Cardiac muscle cell (in vitro differentiated cells and primary cell): ENCODE data around the gene BATF2. TPM values are rescaled to one million over a fixed set of nuclear protein-coding genes. Genes with fewer than 3 reads are reported as not detected.
A peak's percentile ranks its signal among the peaks of the same experiment; 100 is the strongest.

ENCODE experiments used
- DNase-seq, 2 donors: peaks; one replicate each; pipeline versions ENCODE4 v3.0.0 to v3.0.0-alpha.2; 2010 to 2017; ENCODE audit warnings: low read depth in 1 of 2, low spot score in 1 of 2
- H3K27ac ChIP-seq: fragments of 200-600 bp; sonication (generic); 2 replicates; pipeline ENCODE4 v1.5.1; 2016
- H3K27me3 ChIP-seq: fragments of 200-600 bp; sonication (generic); 2 replicates; pipeline ENCODE4 v1.6.0; 2016; ENCODE audit warnings: control low read depth
- H3K36me3 ChIP-seq: fragments of 200-600 bp; sonication (generic); 2 replicates; pipeline ENCODE4 v1.5.1; 2016; ENCODE audit warnings: control low read depth
- H3K4me1 ChIP-seq: fragments of 200-600 bp; sonication (generic); 2 replicates; pipeline ENCODE4 v1.8.1; 2017; ENCODE audit warnings: low read depth, mild to moderate bottlenecking, mixed run types
- H3K4me3 ChIP-seq: fragments of 200-600 bp; sonication (generic); 2 replicates; pipeline ENCODE4 v1.5.1; 2016; ENCODE audit warnings: mild to moderate bottlenecking
- H3K9me3 ChIP-seq: fragments of 200-600 bp; sonication (generic); 2 replicates; pipeline ENCODE4 v1.5.1; 2017; ENCODE audit warnings: low read depth, mild to moderate bottlenecking, control low read depth
- CTCF ChIP-seq: IDR thresholded peaks from 2 replicates; pipeline ENCODE4 v1.5.1; 2012; ENCODE audit warnings: low read depth, mild to moderate bottlenecking, low read length
- polyA plus RNA-seq: library from polyadenylated mRNA; unstranded; fragments of >200 nt; fragmentation: Nextera tagmentation; extraction: Ambion mirVana; gene quantifications from 2 replicates; pipeline ENCODE4 v1.2.1, GENCODE V29; 2016
- total RNA-seq: library from RNA; depleted of rRNA; stranded (reverse); fragments of >200 nt; gene quantifications from 2 replicates; pipeline ENCODE4 v1.2.3, GENCODE V29; 2016

Gene BATF2
- total and polyA plus RNA-seq, 2 experiments from 2014 or later: 0.21 TPM; not detected in 1

DNA sequence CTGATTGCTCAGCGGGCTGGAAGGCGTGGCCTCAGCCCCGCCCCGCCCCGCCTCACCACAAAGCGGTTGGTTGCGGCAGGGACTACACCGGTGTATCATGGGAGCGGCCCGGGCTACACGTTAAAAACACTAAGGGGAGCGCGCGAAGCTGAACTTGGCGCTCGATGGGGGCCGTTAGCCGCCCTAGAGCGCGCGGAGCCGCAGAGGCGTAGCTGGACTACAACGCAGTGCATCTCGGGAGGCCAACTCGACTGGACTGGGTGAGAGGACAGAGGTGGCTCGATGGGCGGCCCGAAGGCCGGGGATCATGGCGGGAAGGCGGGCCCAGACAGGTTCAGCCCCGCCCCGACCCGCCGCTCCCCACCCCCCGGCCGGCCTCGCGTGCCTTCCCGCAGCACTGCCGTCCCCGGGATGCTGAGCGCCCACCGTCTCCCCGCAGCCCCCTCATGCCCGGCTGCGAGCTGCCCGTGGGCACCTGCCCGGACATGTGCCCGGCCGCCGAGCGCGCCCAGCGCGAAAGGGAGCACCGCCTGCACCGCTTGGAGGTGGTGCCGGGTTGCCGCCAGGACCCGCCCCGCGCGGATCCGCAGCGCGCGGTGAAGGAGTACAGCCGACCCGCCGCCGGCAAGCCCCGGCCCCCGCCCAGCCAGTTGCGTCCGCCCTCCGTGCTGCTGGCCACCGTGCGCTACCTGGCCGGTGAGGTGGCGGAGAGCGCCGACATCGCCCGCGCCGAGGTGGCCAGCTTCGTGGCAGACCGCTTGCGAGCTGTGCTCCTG lies 44.3 kb upstream of the BATF2 start, which contains the start of gene SAC3D1:
TSS of gene SAC3D1 (plus strand) at position 364 of the 776 bp plus-strand sequence. CDS start at position 447, 83 bp downstream.
- Histone ChIP-seq H3K27me3 (no peaks in the 10 kb centered on the region), H3K9me3 (no peaks in the 10 kb centered on the region), H3K4me3 (peak within 1 kb of the TSS; percentile 58), H3K4me1 (peaks cover 4% of the 10 kb centered on the region), H3K36me3 (peaks cover 12% of the 10 kb centered on the region), H3K27ac (peak within 1 kb of the TSS; percentile 80)
- peak; percentile 95 to 96 for DNase-seq
- TF ChIP-seq CTCF: no peak

DNA sequence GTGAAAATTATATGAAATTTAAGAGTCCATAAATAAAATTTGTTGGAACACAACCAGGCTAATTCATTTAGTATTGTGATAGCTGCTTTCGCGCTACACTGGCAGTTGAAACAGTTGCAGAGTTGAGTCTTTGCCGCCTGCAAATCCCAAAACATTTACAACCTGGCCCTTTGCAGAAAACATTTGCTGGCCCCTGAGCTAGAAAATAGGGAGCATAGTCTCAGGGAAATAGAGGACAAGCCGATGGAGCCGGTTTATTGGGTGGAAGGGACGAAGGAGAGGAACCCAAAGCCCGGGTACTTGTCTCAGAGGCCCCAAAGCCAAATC lies 43.7 kb upstream of the BATF2 start:
- TF ChIP-seq CTCF: no peak
- no peak for DNase-seq
- Histone ChIP-seq H3K27ac (peak overlapping the region; percentile 80), H3K9me3 (no peaks in the 10 kb centered on the region), H3K36me3 (peaks cover 14% of the 10 kb centered on the region), H3K27me3 (no peaks in the 10 kb centered on the region), H3K4me3 (peak overlapping the region; percentile 58), H3K4me1 (peaks cover 4% of the 10 kb centered on the region)

DNA sequence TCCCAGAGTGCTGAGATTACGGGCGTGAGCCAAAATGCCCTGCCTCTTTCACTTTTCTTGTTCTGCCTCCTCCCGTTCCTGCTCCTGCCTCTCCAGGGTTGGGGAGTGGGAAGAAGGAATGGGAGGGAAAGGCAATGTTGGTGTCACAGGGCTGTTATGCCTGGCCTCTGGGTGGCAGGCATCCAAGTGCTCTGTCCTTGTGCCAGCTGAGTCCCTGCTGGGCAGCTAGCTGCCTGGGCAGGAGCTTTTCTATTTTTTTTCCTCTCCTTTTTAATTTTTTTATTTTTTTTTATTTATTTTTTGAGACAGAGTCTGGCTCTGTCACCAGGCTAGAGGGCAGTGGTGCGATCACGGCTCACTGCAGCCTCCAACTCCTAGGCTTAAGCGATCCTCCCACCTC lies 40.2 kb upstream of the BATF2 start:
- Histone ChIP-seq H3K4me1 (peaks cover 4% of the 10 kb centered on the region), H3K27me3 (no peaks in the 10 kb centered on the region), H3K9me3 (no peaks in the 10 kb centered on the region), H3K27ac (no peak overlapping the region), H3K4me3 (no peak overlapping the region), H3K36me3 (peaks cover 23% of the 10 kb centered on the region)
- TF ChIP-seq CTCF: no peak
- DNase-seq: no peak

GRCh38 chr11:65035579-65035978 lies 38.8 kb upstream of the BATF2 start:
- DNase-seq: no peak
- no peak overlapping the region for H3K27ac ChIP-seq
- no peaks in the 10 kb centered on the region for H3K27me3 ChIP-seq
- no peaks in the 10 kb centered on the region for H3K9me3 ChIP-seq
- no peak for TF ChIP-seq CTCF
- peaks cover 23% of the 10 kb centered on the region for H3K36me3 ChIP-seq
- peaks cover 4% of the 10 kb centered on the region for H3K4me1 ChIP-seq
- H3K4me3 ChIP-seq: no peak overlapping the region

- no peaks in the 10 kb centered on the region for H3K4me1 ChIP-seq
Measured at GRCh38 chr11:65034423-65034822, 37.7 kb upstream of the BATF2 start.

More at GRCh38 chr11:65034423-65034822, 37.7 kb upstream of the BATF2 start:
- Histone ChIP-seq H3K36me3 (peaks cover 19% of the 10 kb centered on the region), H3K27ac (no peak overlapping the region), H3K27me3 (no peaks in the 10 kb centered on the region), H3K4me3 (no peak overlapping the region), H3K9me3 (no peaks in the 10 kb centered on the region)
- TF ChIP-seq CTCF: no peak
- DNase-seq: no peak
